Measurements from ENCODE around the gene FAM171A2.
A peak's percentile ranks its signal among the peaks of the same experiment; 100 is the strongest.
"Not testable (repeated sequence)": the region's sequence is repeated elsewhere in the genome, so short reads cannot be mapped to it uniquely, and the experiment has no call there.

The FAM171A2 gene

DNA sequence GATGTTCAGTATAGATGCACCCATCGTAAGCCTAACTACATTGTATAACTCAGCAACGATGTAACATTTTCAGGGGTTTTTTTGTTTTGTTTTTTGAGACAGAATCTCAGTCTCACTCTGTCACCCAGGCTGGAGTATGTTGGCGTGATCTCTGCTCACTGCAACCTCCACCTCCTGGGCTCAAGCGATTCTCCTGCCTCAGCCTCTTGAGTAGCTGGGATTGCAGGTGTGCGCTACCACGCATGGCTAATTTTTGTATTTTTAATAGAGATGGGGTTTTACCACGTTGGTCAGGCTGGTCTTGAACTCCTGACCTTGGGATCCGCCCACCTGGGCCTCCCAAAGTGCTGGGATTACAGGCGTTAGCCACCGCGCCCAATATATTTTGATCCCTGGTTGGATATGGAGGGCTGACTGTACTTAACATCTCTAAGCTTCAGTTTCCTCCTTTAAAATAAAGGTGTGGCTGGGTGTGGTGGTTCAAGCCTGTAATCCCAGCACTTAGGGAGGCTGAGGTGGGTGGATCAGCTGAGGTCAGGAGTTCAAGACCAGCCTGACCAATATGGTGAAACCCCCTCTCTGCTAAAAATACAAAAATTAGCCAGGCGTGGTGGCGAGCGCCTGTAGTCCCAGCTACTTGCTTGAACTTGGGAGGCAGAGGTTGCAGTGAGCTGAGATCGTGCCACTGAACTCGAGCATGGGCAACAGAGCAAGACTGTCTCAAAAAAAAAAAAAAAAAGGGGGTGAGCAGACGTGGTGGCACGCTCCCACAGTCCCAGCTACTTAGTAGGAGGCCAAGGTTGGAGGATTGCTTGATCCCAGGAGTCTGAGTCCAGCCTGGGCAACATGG is 16.2 kb downstream of the FAM171A2 start:
- DNase-seq (ENCODE audit: low read depth in 3 of 3): not testable (repeated sequence)

DNA sequence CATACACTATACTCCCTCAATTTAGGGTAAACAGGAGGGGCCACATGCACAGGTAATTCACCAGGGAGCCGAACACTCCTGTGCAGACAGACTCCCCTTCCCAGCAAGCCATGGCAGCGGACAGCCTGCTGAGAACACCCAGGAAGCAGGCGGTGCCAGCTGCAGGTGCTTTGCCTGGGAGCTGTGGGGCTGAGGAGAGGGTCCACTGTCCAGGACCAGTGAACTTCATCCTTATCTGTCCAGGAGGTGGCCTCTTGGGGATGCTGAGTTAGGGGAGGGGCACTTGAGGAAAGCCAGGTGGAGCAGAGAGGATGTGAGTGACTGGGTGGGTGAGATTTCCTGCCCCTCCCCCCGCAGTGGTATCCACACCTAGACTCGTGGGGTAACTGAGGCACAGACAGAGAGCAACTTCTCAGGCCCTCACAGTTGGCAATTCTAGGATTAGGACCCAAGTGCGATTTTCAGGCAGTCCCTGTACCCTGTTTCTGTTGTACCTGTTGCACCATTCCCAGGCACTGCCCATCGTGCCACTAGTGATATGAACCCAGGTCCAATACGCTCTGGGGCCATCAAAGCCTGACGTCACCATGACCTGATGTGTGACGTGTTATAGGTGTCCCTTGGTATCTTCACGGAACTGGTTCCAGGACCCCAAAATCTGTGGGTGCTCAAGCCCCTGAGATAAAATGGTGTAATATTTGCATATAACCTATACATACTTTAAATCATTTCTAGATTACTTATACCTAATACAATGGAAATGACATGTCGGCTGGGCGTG is 17.4 kb downstream of the FAM171A2 start:
- DNase-seq (ENCODE audit: low read depth in 3 of 3): no peak

DNA sequence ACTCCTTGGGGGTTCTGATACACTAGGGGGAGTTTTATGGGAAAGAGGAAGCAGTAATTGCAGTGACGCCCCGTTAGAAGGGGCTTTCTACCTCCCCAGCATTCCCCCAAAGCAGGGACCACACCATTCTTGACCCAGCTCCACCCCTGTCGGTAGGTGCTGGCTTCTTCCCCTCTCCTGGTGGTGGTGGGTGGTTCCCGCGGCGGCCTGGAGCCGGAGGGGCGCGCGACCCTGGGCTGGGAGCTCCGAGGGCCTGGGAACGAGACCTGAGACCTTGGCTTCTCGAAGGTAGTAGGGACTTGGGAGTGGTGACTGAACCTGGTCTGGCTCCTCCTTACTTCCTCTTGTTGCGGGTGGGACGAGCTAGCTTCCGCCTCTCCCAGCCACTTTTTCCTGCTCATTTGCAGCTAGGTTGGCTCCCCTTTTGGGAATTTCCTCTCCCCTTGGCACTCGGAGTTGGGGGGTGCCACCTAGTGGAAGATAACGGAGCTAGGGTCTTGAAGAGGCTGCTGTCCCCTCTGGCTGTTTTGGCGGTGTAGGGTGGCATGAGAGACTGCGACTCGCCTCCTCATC is 18.1 kb downstream of the FAM171A2 start:
- DNase-seq (ENCODE audit: low read depth in 3 of 3): no peak

DNA sequence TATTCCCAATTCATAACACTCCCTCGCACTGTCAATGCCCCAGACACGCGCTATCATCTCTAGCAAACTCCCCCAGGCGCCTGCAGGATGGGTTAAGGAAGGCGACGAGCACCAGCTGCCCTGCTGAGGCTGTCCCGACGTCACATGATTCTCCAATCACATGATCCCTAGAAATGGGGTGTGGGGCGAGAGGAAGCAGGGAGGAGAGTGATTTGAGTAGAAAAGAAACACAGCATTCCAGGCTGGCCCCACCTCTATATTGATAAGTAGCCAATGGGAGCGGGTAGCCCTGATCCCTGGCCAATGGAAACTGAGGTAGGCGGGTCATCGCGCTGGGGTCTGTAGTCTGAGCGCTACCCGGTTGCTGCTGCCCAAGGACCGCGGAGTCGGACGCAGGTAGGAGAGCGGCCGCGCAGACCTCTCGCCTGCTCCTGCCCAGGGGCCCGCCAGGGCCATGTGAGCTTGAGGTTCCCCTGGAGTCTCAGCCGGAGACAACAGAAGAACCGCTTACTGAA is 18.7 kb downstream of the FAM171A2 start, which contains the start of gene GRN:
GRN (plus strand) TSS at position 364 of the 515 bp plus-strand sequence. CDS start 3,863 bp downstream, outside the sequence.
- peak; percentile 51 to 71 (median 69) for DNase-seq (ENCODE audit: low read depth in 3 of 3)

DNA sequence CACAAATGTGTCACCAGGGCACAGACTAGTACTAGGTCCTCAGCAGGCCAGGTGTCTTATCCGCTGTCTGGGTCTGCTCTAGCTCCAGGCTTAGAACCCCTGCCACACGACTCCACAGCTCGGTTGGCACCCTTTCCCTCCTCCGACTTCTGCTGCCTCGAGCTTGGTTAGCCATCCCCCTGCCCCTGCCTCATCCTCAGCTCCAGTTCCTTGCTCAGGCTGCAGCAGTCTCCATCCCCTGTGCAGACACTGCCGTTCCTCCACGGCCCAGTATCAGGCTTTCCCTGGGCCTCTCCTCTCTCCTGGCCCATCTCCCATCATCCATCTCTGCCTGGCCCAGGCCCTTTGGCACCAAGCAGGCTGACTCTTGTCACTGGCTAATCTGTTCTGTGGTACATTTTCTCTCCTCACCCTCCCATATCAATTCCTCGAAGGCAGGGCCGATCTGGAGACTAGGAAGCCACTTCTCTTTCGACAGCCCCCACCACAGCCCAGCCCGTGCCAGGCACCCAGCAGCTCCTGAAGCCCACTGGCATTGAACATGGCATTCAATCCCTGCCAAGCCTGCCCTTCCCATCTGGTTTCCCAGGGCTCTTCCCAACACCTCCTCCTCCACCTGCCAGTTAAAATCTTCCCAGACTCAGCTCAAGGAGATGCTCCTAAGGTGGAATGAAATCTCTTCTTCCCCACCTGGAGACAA is 20.0 kb downstream of the FAM171A2 start:
- no peak for DNase-seq (ENCODE audit: low read depth in 3 of 3)

DNA sequence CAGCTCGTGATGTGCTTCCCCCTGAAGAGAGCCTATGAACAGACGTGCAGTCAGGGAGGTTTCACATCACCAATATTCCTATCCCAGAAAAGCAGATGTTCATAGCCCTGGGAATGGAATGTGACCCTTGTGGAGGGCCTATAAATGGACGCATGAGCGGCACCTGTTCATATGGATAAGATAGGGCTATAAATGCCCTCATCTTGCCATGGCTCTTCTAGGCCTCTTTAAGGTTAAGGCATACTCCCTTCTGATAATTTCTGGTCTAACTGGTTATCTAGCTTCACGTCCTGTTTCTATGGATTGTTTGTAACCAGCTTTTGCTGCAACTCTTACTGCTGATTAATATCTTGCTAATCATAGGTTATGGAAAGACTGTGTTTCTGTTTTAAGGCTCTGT is 23.1 kb downstream of the FAM171A2 start:
- DNase-seq (ENCODE audit: low read depth in 3 of 3): not testable (repeated sequence)

DNA sequence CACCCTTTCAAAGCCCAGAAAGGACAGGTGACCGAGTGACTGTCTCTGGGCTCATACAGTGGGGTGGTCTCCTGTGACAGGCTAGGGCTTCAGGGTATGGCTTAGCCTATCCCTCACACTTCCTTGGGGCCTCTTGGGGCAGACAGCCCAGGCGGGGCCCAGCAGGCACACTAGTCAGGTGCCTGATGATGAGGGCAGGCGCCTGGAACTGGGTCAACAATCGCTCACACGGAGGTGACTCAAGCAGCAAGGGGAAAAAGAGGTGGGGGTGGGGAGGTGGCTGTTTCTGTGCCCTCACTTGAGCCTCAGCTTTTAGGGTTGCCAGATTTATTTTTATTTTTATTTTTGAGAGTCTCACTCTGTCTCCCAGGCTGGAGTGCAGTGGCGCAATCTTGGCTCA is 25.0 kb downstream of the FAM171A2 start:
- no peak for DNase-seq (ENCODE audit: low read depth in 3 of 3)

DNA sequence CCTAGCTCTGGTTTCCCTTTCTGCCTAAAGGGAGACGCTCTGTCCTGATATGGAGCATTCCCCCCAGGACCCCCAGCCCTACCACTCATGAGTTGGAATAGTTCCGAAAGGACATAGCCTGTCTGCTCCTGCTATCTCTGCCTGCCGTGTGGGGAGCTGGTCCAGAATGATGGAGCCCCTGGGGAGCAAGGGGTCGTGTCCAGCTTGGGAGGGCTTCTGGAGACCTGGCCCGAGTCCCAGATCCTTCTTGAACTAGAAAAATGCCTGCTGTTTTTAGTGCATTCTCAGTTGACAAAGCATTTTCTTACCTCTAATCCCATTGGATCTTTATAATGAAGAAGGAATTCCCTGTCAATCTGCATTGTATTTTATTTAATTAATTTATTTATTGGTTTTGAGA is 27.7 kb downstream of the FAM171A2 start:
- no peak for DNase-seq (ENCODE audit: low read depth in 3 of 3)

DNA sequence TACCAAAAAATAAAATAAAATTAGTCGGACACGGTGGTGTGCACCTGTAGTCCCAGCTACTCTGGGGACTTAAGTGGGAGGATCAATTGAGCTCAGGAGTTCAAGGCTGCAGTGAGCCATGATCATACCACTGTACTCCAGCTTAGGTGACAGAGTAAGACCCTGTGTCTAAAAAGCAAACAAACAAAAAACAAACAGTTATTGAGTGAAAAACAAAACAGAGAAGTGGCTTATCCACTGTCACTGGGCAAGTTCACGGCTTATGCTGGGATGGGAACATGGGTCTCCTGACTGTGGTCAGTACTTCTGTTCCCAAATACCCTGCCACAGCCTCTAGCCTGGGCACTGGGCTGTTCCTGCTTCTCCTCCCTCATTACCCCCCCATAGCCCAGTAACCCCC is 28.1 kb downstream of the FAM171A2 start:
- no peak for DNase-seq (ENCODE audit: low read depth in 3 of 3)

DNA sequence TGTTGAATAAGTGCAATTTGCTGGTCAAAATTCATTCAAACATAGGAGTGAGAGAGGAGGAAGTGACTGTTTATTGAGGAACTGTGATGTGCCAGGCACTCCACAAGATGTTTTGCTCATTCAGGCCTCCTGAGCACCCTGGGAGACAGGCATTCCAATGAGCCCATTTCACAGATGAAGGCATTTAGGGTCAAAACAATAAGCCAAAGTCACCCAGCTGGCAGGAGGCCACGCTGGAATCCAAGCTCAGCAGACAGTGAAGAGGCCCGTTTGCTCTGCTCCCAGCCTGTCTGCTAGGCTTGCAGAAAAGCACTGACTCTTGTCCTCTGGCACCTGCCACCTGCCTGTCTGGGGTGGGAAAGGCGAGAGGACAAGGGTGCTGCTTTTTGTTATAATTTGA is 28.9 kb downstream of the FAM171A2 start:
- DNase-seq (ENCODE audit: low read depth in 3 of 3): no peak

DNA sequence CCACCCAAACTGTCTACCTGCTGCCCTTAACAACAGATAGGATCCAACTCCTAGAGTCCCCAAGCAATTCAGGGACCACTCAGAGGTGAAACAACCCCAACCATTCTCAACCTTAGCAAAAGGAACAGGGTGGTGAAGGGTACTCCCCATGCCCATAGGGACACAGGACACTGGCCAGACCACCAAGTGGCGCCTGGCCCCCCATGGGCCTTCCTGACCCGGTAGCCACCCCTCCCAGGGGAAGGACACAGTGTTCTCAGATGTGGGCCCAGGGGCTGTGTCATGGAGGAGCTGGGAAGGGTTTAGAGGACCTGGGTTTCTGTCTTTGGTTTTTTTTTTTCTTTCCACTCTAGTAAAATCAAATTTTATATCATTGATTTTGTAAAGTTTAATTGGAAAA is 29.3 kb downstream of the FAM171A2 start:
- DNase-seq (ENCODE audit: low read depth in 3 of 3): no peak

DNA sequence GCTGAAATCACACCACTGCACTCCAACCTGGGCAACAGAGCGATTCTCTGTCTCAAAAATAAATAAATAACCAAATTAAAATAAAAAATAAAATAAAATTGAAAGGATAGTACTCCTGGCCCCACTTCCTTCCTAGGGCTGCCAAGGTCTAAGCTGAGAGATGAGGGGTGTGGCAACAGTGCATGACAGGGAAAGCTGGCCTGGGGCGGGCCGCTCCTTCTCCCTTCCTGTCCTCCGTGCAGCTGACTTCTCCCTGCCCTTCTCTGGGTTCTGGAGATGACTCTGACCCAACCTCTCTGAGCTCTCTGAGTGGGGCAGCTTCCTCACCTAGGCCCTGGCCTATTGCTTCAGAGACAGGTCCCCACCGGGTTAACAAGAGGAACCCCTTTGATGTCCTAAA is 30.3 kb downstream of the FAM171A2 start:
- no peak for DNase-seq (ENCODE audit: low read depth in 3 of 3)

DNA sequence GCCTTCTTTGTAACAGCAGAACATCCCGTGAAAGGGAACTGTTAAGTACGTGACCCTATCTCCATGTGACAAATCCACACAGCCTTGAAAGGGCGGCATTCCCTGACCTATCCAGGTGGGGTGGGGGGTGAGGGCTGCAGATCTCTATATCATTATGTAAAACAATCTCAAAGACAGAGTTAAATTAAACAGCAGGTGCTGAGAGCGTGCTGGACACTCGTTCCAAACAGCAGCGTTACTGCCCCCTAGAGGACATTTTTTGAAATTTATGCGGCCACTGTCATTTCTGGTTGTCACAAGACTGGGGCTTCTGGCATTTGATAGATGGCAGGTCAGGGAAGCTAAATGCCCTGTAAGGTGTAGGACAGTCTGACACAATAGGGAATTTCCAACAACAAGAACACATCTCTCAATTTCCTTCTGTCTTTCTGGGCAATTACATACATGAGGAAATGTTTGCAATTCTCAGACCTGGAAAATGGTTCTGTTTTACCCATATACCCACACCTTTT is 32.3 kb downstream of the FAM171A2 start:
- DNase-seq (ENCODE audit: low read depth in 3 of 3): peak in 2 of 3 experiments; percentile 35 to 62

DNA sequence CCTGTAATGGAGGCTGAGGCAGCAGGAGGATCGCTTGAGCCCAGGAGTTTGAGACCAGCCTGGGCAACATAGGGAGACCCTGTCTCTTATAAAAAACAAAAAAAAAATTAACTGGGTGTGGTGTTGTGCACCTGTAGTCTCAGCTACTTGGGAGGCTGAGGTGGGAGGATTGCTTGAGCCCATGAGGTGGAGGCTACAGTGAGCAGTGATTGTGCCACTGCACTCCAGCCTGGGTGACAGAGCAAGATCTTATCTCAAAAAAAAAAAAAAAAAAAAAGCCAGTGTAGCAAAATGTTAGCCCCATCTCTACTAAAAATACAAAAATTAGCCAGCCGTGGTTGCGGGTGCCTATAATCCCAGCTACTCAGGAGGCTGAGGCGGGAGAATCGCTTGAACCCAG is 33.4 kb downstream of the FAM171A2 start:
- DNase-seq (ENCODE audit: low read depth in 3 of 3): not testable (repeated sequence)

DNA sequence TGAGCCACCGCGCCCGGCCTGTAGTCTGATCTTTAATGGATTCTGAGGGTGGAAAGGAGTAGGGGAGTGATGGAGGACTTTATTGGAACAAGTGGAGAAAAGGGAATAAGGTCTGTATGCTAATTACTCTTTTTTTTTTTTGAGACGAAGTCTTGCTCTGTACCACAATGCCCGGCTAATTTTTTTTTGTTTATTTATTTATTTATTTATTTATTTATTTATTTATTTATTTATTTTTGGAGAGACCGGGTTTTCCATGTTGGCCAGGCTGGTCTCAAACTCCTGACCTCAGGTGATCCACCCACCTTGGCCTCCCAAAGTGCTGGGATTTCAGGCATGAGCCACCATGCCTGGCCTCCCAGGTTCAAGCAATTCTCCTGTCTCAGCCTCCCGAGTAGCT is 34.1 kb downstream of the FAM171A2 start:
- DNase-seq (ENCODE audit: low read depth in 3 of 3): not testable (repeated sequence)

DNA sequence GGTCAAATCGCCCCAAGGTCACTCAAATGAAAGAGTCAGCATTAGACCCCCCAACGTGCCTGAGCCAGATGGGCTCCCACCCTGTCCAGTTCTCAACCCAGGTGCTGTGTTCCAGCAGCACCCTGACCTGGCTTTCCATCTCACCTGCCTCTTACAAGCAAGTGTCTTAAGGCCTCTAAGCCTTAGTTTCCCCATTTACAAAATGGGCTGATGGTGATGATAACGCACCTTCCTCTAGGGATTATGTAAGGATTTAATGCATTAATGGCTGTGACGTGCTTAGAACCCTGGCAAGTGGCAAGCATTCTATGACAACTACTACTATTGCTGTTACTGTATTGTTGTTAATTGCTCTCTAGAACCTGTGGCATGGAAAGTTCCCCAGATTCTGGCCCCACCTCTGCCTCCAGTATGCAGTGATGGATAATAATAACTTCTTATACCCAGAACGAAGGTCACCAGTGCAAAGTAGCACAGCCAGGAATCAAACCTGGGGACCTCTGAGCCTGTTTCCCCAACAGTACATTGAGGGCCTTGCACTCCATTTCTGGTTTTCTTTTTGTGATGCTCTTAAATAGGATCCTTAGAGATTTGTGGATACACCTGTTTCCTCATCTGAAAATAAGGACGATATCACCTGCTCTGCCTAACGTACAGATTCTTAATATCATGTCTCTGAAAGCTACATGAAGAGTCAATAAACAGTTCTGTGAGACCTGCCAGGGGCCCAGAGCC is 35.8 kb downstream of the FAM171A2 start:
- no peak for DNase-seq (ENCODE audit: low read depth in 3 of 3)

DNA sequence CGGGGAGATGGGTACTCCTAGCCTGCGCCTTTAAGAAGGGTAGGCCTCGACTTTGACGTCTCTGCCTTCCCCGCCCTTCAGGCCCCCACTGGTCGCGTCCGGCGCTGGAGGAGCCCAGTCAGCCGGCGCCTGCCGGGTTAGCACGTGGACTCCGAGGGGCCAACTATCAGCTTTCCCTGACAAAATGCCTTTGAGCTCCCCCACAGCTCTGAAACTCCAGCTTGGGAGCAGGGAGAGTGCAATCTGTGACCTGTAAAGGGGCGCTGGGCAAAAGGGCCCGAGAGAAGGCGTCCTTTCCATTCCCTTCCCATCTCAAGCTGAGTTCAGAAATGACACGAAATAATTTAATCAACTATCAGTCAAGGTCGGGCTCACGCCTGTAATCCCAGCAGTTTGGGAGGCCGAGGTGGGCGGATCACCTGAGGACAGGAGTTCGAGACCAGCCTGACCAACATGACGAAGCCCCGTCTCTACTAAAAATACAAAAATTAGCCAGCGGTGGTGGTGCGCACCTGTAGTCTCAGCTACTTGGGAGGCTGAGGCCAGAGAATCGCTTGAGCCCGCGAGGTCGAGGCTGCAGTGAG is 36.7 kb downstream of the FAM171A2 start:
- peak; percentile 80 to 91 (median 88) for DNase-seq (ENCODE audit: low read depth in 3 of 3)

DNA sequence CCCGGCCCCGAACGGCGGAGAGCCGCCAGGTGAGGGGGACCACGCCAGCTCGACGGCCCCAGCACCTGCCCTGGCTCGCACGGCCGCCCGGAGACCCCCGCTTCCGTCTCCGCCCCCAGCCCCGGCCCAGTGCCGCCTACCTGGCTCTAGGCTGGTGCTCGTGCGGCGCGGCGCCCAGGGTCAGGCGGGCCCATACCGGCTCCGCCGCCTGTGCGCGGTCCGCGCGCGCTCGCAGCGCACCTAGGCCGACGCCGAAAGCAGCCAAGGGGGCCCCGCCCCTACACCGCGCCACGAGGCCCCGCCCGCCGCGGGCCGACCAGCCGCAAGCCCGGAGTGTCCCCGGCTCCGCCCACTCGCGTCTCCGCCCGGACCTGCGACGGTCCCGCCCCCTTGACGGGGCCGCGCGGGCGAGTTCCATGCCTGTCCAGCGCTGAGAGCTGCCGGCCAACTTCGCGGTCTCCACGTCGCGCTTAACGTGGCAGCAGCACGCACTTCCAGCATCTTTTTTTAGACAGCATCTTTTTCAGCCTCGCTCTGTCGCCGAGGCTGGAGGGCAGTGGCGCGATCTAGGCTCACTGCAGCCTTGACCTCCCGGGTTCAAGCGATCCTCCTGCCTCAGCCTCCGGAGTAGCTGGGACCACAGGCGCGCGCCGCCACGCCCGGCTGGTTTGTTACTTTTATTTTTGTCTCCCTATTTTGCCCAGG is 38.9 kb downstream of the FAM171A2 start, which contains the start of gene SLC25A39:
SLC25A39 (minus strand) TSS at position 253 of the 705 bp plus-strand sequence. CDS start 1,261 bp downstream, outside the sequence.
- DNase-seq (ENCODE audit: low read depth in 3 of 3): peak; percentile 87 to 93 (median 92)

DNA sequence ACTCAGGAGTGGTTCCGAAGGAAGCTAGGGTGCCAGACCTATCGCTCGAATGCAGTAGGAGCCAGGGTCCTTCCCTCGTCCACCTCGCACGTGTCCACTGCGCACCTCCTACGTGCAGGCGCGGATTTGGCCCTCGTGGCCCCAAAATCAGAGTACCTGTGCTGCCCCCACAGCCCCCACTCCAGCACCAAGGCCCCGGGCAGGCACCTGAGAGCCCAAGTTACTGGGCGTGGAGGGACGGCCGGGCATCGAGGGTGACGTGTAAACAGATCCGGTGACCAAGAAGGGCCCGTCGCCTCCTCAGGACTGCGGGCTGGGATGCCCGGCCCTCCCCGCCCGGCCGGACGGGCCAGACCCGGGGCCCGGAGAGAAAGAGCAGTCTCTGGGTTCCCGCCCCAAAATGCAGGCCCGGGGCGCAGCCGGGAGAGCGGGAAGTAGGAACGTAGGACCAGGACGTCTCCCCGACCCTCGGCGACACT is 39.5 kb downstream of the FAM171A2 start:
- DNase-seq (ENCODE audit: low read depth in 3 of 3): no peak

Measured in stimulated activated CD4-positive, alpha-beta T cell treated with anti-CD3 and anti-CD28 coated beads, TNF-alpha, amount 100 ng/mL, for 4 hours (primary cell).